Skeletal muscle tissue (tissue), 4 donors: ENCODE results near the gene SEPTIN2. TPM values are rescaled to one million over a fixed set of nuclear protein-coding genes. Genes with fewer than 3 reads are reported as not detected.
"Not testable (repeated sequence)": the region's sequence is repeated elsewhere in the genome, so short reads cannot be mapped to it uniquely, and the experiment has no call there.

ENCODE experiments used
- H3K27ac ChIP-seq: one replicate; pipeline ENCODE4 v1.7.0; 2013; ENCODE audit warnings: mild to moderate bottlenecking, low read depth, low read length, inconsistent platforms
- H3K27me3 ChIP-seq, 3 donors: one replicate each; pipeline ENCODE4 v1.7.0; 2013; ENCODE audit warnings: low read length in 3 of 3; ENCODE audit not compliant: control insufficient read depth in 3 of 3, insufficient read depth in 3 of 3
- H3K36me3 ChIP-seq, 3 donors: one replicate each; pipeline ENCODE4 v1.7.0; 2013; ENCODE audit warnings: low read length in 3 of 3; ENCODE audit not compliant: control insufficient read depth in 3 of 3, insufficient read depth in 3 of 3
- H3K4me1 ChIP-seq, 3 donors: one replicate each; pipeline ENCODE4 v1.7.0; 2013; ENCODE audit warnings: low read length in 3 of 3, mild to moderate bottlenecking in 3 of 3; ENCODE audit not compliant: control insufficient read depth in 3 of 3, insufficient read depth in 3 of 3
- H3K4me3 ChIP-seq, 3 donors: one replicate each; pipeline ENCODE4 v1.7.0; 2013; ENCODE audit warnings: low read length in 3 of 3
- H3K9ac ChIP-seq, 3 donors: one replicate each; pipeline ENCODE4 v1.7.0; 2013; ENCODE audit warnings: low read length in 3 of 3, mild to moderate bottlenecking in 3 of 3, moderate library complexity in 2 of 3, low read depth in 1 of 3
- H3K9me3 ChIP-seq, 3 donors: one replicate each; pipeline ENCODE4 v1.7.0; 2013; ENCODE audit warnings: low read length in 3 of 3; ENCODE audit not compliant: control insufficient read depth in 3 of 3
- total RNA-seq: library from RNA; depleted of rRNA; stranded (reverse); fragments of >200 nt; gene quantifications from one replicate; pipeline ENCODE4 v1.2.3, GENCODE V29; 2014
- donor health status: Osteomylitis.

Gene SEPTIN2
- total RNA-seq, 1 donor from 2014 or later = 291 TPM

DNA sequence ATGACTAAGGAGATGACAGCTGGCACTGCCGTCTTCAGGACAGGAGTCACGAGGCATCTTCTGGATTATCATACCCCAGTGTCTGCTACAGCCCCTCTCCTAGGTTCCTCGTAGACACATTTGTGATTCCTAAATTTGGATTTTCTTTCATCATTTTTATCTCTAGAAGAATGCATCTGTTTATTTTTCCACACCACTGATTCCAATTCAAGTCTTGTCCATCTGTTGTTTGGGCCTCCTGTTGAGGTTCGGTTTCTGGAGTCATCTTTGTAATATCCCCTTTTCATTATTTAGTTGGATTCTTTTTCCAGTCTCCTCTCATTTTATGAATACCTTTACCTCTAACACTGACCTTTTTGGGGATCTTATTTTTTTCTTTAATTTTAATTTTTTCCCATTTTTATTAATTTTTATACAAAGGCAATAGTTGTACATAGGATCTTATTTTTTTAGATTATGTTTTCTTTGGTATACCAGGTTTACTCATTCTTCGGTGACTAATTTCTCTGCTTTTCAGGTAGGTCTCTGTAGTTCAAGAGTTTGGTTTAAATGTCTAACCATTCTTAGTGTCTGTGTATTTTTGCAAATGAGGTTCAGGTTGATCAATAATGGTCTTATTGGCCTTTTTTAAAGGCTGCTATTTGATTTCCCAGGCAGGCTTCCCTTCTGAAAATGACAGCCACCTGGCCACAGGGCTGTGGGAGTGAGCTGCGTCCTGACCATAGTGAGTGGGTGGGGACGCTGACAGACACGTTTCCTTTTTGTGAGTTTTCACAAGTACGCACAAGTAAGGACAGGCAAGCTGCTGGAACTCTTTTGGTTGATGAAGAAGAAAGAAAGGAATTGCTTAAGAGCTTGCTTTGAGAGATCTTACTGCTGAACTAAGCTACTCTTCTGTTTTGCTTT is 74.8 kb downstream of the SEPTIN2 start:
- Histone ChIP-seq H3K4me1 (no peaks in the 10 kb centered on the region), H3K27ac (no peak overlapping the region), H3K9me3 (no peaks in the 10 kb centered on the region), H3K27me3 (no peaks in the 10 kb centered on the region), H3K9ac (no peak overlapping the region), H3K36me3 (peaks cover 0 to 7% (median 3%) of the 10 kb centered on the region in 3 donors), H3K4me3 (no peak overlapping the region)

DNA sequence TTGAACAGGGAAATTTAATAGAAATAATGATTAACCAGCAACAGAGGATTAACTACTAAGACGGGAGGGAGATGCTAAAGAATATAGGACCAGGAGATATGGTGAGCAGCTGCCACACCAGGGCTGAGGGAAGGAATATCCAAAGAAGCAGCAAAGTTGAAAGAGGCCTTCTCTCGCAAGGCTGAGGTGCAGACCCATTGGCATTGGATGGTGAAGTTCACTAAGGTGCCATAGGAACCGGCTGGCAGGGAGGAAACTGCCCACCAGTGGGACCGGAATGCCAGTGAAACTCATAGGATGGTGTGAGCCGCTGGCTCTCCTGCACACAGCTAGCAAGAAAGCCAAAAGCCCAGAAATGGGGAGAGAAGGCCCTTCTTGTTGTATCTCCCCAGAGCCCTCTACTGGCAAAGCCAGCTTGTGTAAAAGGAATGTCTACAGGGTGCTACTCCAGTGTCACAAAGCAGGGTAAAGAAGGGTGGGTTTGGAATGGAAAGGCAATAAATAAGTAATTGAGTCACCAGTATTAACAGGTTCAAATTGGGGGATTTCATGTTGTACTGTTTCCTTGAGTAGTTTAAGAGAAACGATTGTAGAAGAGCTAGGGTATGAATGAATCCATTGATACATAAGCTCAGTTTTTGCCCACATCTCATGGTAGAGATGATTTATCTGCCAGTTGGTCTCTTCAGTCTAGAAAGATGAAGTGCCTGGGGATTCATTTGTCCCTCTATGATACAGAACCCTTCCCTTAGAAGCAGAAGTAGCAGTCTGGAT is 76.4 kb downstream of the SEPTIN2 start:
- no peak overlapping the region for H3K9ac ChIP-seq
- peaks cover 0 to 7% (median 3%) of the 10 kb centered on the region in 3 donors for H3K36me3 ChIP-seq
- no peaks in the 10 kb centered on the region for H3K4me1 ChIP-seq
- H3K9me3 ChIP-seq = no peaks in the 10 kb centered on the region
- no peak overlapping the region for H3K4me3 ChIP-seq
- H3K27me3 ChIP-seq = no peaks in the 10 kb centered on the region
- H3K27ac ChIP-seq = no peak overlapping the region

- not testable (repeated sequence) for H3K9me3 ChIP-seq, H3K4me3 ChIP-seq, H3K9ac ChIP-seq, H3K27me3 ChIP-seq, H3K27ac ChIP-seq, H3K4me1 ChIP-seq, H3K36me3 ChIP-seq
These were observed 77.0 kb downstream of the SEPTIN2 start for GRCh38 chr2:241392753-241393152.

DNA sequence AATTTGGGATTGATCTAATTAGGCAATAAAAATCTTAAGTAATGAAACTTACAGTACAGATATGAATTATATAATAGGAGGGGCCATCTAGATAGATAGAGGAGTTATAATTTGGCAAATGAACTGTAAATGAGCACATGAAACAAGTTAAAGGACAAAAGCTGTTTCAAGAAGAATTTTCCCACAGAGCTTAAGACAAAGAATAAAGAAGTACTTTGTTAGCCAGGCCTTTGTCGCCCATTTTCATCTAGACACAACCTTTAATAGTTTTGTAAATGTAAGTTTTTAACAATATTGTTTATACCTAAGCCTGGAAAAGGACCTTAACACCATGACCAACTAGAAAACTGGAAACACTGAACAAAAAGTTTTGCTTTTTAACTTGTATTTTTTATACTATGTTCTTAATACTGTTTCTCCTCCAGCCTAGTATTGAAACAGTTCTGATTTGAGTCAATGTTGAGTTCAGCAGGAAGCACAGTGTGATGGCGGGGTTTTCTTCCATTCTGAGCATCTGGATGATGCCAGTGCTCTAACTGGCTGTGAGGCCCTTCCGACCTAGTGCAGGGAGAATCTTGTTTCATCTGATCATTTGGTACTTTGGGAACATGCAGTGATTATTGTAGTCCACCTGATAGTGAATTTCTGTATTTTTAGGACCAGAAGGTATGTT is 77.9 kb downstream of the SEPTIN2 start:
- H3K27me3 ChIP-seq = no peaks in the 10 kb centered on the region
- H3K4me3 ChIP-seq = no peak overlapping the region
- no peaks in the 10 kb centered on the region for H3K4me1 ChIP-seq
- no peaks in the 10 kb centered on the region for H3K9me3 ChIP-seq
- no peak overlapping the region for H3K9ac ChIP-seq
- peaks cover 0 to 7% (median 3%) of the 10 kb centered on the region in 3 donors for H3K36me3 ChIP-seq
- H3K27ac ChIP-seq = no peak overlapping the region

GRCh38 chr2:241396809-241397208 is 81.1 kb downstream of the SEPTIN2 start:
- H3K4me1 ChIP-seq, H3K36me3 ChIP-seq, H3K9ac ChIP-seq, H3K9me3 ChIP-seq, H3K27me3 ChIP-seq, H3K27ac ChIP-seq, H3K4me3 ChIP-seq: not testable (repeated sequence)

GRCh38 chr2:241399941-241400922 is 84.5 kb downstream of the SEPTIN2 start:
- Histone ChIP-seq H3K9ac (no peak overlapping the region), H3K9me3 (no peaks in the 10 kb centered on the region), H3K4me3 (no peak overlapping the region), H3K36me3 (peaks cover 0 to 3% (median 3%) of the 10 kb centered on the region in 3 donors), H3K4me1 (no peaks in the 10 kb centered on the region), H3K27me3 (no peaks in the 10 kb centered on the region), H3K27ac (no peak overlapping the region)

Other genes with a start within 250 kb of the SEPTIN2 start
- 32.4 TPM for gene MTERF4, start 213.6 kb upstream of the SEPTIN2 start, total RNA-seq
- gene PASK, start 166.5 kb upstream of the SEPTIN2 start, total RNA-seq = 3.7 TPM
- gene PPP1R7, start 165.5 kb upstream of the SEPTIN2 start, total RNA-seq = 44.4 TPM
- gene ANO7, start 127.2 kb upstream of the SEPTIN2 start, total RNA-seq = not detected
- 473 TPM for gene HDLBP, start 253 bp upstream of the SEPTIN2 start, total RNA-seq
- gene FARP2, start 40.4 kb downstream of the SEPTIN2 start, total RNA-seq = 21.9 TPM
- 178 TPM for gene STK25, start 192.7 kb downstream of the SEPTIN2 start, total RNA-seq
- gene BOK, start 242.8 kb downstream of the SEPTIN2 start, total RNA-seq = 25.1 TPM